Thymus (tissue), 11 donors: ENCODE data around the gene VPS37C. TPM values are rescaled to one million over a fixed set of nuclear protein-coding genes. Genes with fewer than 3 reads are reported as not detected.

Experiments
- DNase-seq, 9 donors: peaks; one replicate each; pipeline ENCODE4 v3.0.0-alpha.2; 2013; ENCODE audit warnings: low spot score in 9 of 9, low read depth in 6 of 9, missing footprints in 1 of 9
- H3K27ac ChIP-seq, 2 donors: one replicate each; pipeline ENCODE4 v1.5.1; 2013; ENCODE audit warnings: control low read depth in 1 of 2, low read depth in 1 of 2, low read length in 1 of 2, mild to moderate bottlenecking in 1 of 2, moderate library complexity in 1 of 2
- H3K27me3 ChIP-seq, 2 donors: one replicate each; pipeline ENCODE4 v1.5.1; 2013; ENCODE audit warnings: low read length in 1 of 2; ENCODE audit not compliant: control insufficient read depth in 2 of 2, insufficient read depth in 1 of 2
- H3K36me3 ChIP-seq, 2 donors: one replicate each; pipeline ENCODE4 v1.5.1; 2013; ENCODE audit warnings: low read length in 1 of 2, mild to moderate bottlenecking in 1 of 2, moderate library complexity in 1 of 2; ENCODE audit not compliant: control insufficient read depth in 2 of 2, insufficient read depth in 2 of 2
- H3K4me1 ChIP-seq, 2 donors: one replicate each; pipeline ENCODE4 v1.5.1; 2013; ENCODE audit warnings: low read length in 2 of 2; ENCODE audit not compliant: control insufficient read depth in 2 of 2, insufficient read depth in 2 of 2
- H3K4me3 ChIP-seq, 2 donors: one replicate each; pipeline ENCODE4 v1.5.1; 2013; ENCODE audit warnings: low read length in 2 of 2, control low read depth in 1 of 2, mild to moderate bottlenecking in 1 of 2
- H3K9me3 ChIP-seq, 2 donors: one replicate each; pipeline ENCODE4 v1.5.1; 2013; ENCODE audit warnings: low read length in 1 of 2, mild to moderate bottlenecking in 1 of 2; ENCODE audit not compliant: control insufficient read depth in 2 of 2, insufficient read depth in 1 of 2
- WGBS: extraction: QIAGEN DNeasy Blood & Tissue Kit; methylation state at CpG from one replicate; pipeline ENCODE4 v1.1.7; 2013; 5-methylcytosine and 5-hydroxymethylcytosine counted together
- polyA plus RNA-seq: library from polyadenylated mRNA; stranded (reverse); fragments of 200-250 nt; gene quantifications from one replicate; pipeline ENCODE4 v1.2.3, GENCODE V29; 2013
- total RNA-seq: library from RNA; stranded (reverse); fragments of 120-200 nt; gene quantifications from one replicate; pipeline ENCODE4 v1.2.4, GENCODE V29; 2013
- donor health status: healthy.

Gene VPS37C
- total and polyA plus RNA-seq, 2 donors, result 3.5 to 9.4 TPM

DNA sequence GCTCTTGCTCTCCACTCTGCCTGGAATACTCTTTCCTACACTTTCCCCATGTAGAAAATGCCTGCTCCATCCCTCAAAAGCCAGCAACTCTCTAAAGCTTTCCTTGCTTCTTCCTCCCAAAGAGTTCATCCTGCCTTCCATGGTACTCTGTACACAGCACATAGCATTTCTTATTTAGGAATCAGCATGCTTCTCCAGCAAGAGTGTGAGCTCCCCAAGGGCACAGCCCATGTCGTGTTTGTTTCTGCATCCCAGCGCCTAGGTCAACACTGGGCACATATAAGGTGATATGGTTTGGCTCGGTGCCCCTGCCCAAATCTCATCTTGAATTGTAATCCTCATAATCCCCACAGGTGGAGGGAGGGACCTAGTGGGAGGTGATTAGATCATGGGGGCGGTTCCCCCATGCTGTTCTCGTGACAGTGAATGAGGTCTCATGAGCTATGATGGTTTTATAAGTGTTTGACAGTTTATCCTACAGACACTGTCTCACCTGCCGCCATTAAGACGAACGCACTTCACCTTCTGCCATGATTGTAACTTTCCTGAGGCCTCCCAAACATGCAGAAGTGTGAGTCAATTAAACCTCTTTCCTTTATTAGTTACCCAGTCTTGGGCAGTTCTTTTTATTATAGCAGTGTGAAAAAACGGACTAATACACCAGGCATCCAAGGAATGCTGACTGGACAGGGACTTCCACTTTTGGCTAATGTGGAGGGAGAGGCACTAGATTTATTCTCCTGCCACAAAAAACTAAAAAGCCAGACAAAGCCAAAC lies 8.2 kb downstream of the VPS37C start:
- Histone ChIP-seq H3K4me1 (peaks cover 8 to 12% of the 10 kb centered on the region in 2 donors), H3K36me3 (no peaks in the 10 kb centered on the region), H3K4me3 (no peak overlapping the region), H3K27ac (no peak overlapping the region), H3K9me3 (peaks cover 0 to 12% of the 10 kb centered on the region in 2 donors), H3K27me3 (no peaks in the 10 kb centered on the region)
- no peak for DNase-seq
- 96% methylated on average over 9 of the region's 9 CpGs for WGBS

DNA sequence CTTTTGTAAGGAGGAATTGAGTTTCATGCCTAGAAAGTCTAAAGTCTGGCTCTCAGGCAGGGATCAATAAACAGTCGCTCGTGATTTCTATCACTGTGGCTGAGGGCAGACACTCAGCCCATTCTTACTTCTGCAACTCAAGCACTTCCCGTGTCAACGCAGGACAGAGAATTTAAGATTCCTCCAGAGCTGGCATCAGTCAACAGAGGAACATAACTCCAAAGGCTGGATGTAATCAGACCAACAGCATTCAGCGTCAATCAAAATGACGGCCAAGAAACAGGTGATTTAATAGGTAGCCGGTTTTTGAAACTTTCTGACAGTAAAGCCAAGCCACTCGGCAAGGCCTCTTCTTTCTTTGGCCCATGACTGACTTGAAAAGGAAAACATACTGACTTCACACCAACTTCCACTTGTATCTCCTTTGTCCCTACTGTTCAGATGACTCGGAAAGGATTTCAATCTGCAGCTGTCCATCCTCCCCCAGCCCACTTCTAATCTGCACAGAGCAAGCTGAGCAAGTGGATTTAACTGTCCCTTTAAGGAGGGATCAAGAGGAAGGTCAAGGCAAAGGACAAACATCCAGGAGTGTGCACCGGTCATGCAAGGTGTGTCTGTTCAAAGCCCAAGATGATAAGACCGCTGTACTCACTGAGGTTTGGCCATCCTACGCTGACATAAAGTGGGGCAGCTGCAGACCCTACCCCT lies 9.5 kb downstream of the VPS37C start:
- no peak for DNase-seq
- peaks cover 0 to 12% of the 10 kb centered on the region in 2 donors for H3K9me3 ChIP-seq
- H3K36me3 ChIP-seq, result peaks cover 0 to 3% of the 10 kb centered on the region in 2 donors
- H3K27ac ChIP-seq, result no peak overlapping the region
- WGBS, result 95% methylated on average over 12 of the region's 12 CpGs
- H3K27me3 ChIP-seq, result no peaks in the 10 kb centered on the region
- no peak overlapping the region for H3K4me3 ChIP-seq
- peaks cover 21 to 22% of the 10 kb centered on the region in 2 donors for H3K4me1 ChIP-seq

DNA sequence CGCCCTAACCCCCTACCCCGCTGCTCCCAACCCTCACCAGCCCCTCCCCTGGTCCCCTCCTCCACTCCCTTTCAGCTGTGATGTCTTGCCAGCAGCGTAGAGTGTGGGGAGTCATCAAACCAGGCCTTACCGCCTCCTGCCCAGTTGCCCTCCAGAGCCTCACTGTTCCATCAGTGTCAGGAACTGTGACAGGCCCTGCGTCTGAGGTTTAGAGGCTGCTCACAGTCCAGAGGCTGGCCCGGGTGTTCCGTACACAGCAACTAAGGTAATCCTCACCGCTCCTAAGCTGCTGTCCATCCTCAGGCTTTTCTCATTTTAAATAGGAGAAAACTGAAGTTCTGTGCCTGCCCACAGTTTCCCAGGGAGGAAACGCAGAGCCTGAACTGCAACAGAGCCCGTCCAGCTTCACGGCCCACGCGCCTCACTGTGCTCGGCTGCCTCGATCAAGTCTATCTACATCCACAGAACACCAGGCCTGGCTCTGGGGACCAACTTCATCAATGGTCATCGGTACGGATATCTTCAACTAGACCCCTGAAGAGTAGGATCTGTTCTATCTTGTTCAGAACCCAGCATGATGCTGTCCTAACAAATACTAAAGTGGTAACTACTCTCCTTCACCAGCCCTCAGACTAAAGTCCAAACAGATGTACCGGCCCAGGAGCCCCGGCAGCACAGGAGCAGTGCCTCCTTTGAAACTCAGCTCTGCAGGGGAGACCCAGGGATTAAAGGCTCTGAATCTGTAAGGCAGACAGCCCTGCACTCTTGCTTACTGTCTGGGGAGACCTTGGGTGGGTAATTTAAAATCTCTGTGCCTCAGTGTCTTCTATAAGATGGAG lies 10.3 kb downstream of the VPS37C start:
- Histone ChIP-seq H3K9me3 (peaks cover 0 to 12% of the 10 kb centered on the region in 2 donors), H3K4me3 (no peak overlapping the region), H3K36me3 (peaks cover 0 to 3% of the 10 kb centered on the region in 2 donors), H3K4me1 (peaks cover 28 to 30% of the 10 kb centered on the region in 2 donors), H3K27me3 (no peaks in the 10 kb centered on the region), H3K27ac (no peak overlapping the region)
- no peak for DNase-seq
- 94% methylated on average over 19 of the region's 19 CpGs for WGBS

DNA sequence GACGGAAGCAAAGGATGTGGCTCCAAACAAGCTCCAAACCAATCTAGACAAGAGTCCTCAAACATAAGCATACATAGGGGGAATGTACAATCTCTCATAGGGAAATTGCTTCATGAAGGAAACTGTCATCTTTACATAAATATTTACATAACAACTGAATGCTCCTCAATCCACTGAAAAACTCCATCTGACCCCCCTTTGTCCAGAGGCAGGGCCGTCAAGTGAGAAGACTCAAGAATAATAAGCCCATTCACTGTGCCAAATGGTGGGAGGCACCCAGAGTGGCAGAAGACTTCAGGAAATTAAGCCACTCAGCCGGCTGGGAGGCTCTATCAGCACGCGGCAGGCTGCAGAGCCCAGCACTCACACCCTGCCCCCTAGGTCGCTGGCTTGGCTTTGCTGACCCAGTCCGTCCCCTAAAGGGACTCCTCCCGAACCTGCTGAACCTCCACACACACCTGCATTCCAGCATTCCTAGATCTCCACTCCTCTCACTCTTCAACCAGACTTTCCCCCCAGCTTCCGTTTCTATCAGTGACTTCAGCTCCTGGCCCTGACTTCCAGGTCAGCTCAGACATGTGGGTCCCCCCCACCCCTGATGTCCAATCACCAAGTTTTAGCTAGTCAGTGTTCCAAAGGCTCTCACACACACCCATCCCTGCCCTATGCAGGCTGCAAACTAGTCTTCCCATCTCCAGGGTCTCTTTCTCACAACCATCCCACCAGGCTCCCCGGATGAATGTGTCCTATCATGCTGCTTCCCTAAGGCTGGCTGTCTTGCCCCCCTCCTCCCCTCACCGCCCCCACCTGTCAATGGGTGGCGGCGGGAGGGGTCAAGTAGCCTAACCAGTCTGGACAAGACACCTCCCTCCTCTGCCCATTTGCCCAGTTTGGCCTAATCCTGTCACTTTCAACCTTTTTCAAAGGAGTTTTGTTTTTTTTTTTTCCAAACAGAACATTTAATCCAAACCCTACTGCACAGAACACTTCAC lies 11.3 kb downstream of the VPS37C start:
- 77% methylated on average over 13 of the region's 13 CpGs for WGBS
- no peaks in the 10 kb centered on the region for H3K27me3 ChIP-seq
- H3K4me3 ChIP-seq, result no peak overlapping the region
- H3K27ac ChIP-seq, result no peak overlapping the region
- DNase-seq, result no peak
- H3K4me1 ChIP-seq, result peaks cover 36 to 40% of the 10 kb centered on the region in 2 donors
- H3K36me3 ChIP-seq, result peaks cover 0 to 3% of the 10 kb centered on the region in 2 donors
- H3K9me3 ChIP-seq, result peaks cover 0 to 8% of the 10 kb centered on the region in 2 donors

DNA sequence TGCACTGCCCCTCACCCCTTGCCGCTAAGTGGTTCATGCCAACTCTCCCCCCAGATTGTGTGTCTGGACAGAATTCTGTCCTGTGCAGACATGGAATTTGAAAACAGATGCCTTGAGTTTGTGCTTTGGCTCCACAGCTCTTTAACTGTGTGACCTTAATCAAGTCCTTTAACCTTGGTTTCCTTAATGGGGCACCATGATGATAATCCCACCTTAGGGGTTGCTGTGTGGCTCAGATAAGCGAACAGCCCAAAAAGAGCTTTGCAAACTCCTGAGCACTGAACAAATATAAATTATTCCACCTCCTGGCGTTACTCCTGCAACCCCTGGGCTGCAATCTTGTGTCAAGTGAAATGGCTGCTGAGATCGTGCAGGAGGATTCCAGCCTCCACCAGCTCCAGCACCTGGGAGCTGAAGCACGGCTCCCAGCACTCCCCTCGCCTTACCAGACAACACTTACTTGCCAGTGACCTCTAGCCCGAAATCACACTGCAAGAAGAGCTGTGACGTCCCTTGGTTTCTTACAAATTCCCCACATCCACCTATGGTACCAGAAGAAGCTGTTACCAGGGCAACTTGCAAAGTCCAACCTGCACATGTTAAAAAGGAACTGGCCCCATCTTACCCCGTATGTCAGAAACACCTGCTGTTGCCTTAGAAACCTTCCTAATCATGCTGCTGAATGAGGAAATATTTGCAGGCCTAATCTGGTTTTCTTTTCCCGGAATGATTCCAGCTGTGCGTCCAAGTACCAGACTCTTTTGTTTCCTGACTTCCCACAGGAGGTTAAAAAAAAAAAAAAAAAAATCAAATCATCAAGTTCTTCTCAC lies 13.2 kb downstream of the VPS37C start:
- H3K4me1 ChIP-seq, result peaks cover 36 to 40% of the 10 kb centered on the region in 2 donors
- WGBS, result 88% methylated on average over 11 of the region's 11 CpGs
- peak overlapping the region in 1 of 2 donors; percentile 4 for H3K27ac ChIP-seq
- no peak overlapping the region for H3K4me3 ChIP-seq
- no peaks in the 10 kb centered on the region for H3K27me3 ChIP-seq
- H3K9me3 ChIP-seq, result no peaks in the 10 kb centered on the region
- peaks cover 0 to 3% of the 10 kb centered on the region in 2 donors for H3K36me3 ChIP-seq
- DNase-seq, result no peak

DNA sequence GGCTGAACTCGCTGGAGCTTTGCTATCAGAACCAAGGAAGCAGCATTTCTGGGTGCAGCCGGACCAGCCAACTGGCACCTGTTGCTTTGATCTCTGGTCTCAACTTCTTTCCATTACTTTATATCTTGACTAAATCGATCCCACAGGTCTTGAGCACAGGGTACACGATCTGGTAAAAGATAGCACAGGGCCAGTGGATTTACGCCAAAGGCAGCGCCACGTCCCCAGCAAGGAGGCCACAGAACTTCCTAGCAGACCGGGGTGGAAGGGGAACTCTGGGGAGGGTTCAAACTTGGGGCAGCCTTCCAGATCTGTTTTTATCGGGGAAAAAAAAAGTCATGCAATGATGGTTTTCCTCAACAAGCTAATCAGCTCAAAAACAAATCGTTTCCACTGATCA lies 14.0 kb downstream of the VPS37C start:
- no peak for DNase-seq
- Histone ChIP-seq H3K27ac (peak overlapping the region; percentile 73 to 88), H3K4me3 (no peak overlapping the region), H3K4me1 (peaks cover 36 to 42% of the 10 kb centered on the region in 2 donors), H3K36me3 (peaks cover 0 to 3% of the 10 kb centered on the region in 2 donors), H3K9me3 (no peaks in the 10 kb centered on the region), H3K27me3 (no peaks in the 10 kb centered on the region)
- WGBS, result 73% methylated on average over 10 of the region's 10 CpGs

DNA sequence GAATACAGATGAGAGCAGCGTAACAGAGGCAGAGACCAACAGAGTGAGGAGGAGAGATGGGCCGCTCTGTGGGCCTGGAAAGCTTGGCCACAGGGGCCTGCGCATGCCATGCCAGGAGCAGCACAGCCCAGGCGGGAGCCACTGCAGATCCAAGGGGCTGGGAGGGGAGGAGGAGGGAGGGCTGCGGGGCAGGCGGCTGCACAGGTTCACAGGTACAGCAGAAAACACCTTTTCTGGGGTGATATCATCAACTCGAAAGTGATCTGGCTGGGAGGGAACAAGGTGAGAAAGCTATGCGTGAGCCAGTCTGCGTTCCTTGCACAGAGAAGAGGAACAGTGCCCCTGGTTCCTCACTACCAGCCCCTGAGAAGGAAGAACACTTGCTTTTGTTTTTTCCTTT lies 14.8 kb downstream of the VPS37C start:
- Histone ChIP-seq H3K4me3 (no peak overlapping the region), H3K27me3 (no peaks in the 10 kb centered on the region), H3K4me1 (peaks cover 44 to 51% of the 10 kb centered on the region in 2 donors), H3K9me3 (no peaks in the 10 kb centered on the region), H3K36me3 (peaks cover 0 to 3% of the 10 kb centered on the region in 2 donors), H3K27ac (peak overlapping the region; percentile 73 to 88)
- WGBS, result 86% methylated on average over 9 of the region's 9 CpGs
- DNase-seq, result peak in 1 of 9 donors; percentile 21
